Activated T-helper 2 cell treated with anti-CD3 and anti-CD28 coated beads, Interferon-gamma antibody, Interleukin-2, Interleukin-4, amounts not matched to agents 10 μg/mL and 5 μg/mL and 100 μg/mL, durations not matched to agents 14 hours and 24 hours and 36 hours (primary cell): ENCODE results near the gene L3MBTL4. TPM values are rescaled to one million over a fixed set of nuclear protein-coding genes. Genes with fewer than 3 reads are reported as not detected.
"Not testable (repeated sequence)": the region's sequence is repeated elsewhere in the genome, so short reads cannot be mapped to it uniquely, and the experiment has no call there.

Source experiments
- DNase-seq: peaks from one replicate; pipeline ENCODE4 v3.0.0; 2021; ENCODE audit warnings: low spot score
- H3K27ac Mint-ChIP-seq: one replicate; pipeline ENCODE4 v1.8.0; 2021; ENCODE audit warnings: mixed read lengths
- H3K27me3 Mint-ChIP-seq: one replicate; pipeline ENCODE4 v1.8.0; 2021; ENCODE audit warnings: low read depth, mixed read lengths
- H3K36me3 Mint-ChIP-seq: one replicate; pipeline ENCODE4 v1.8.0; 2021; ENCODE audit warnings: low read depth, mixed read lengths
- H3K4me1 Mint-ChIP-seq: one replicate; pipeline ENCODE4 v1.8.0; 2021; ENCODE audit warnings: low read depth, mixed read lengths
- H3K4me3 Mint-ChIP-seq: one replicate; pipeline ENCODE4 v1.8.0; 2021; ENCODE audit warnings: low read depth, mild to moderate bottlenecking, moderate library complexity, mixed read lengths
- H3K9me3 Mint-ChIP-seq: one replicate; pipeline ENCODE4 v1.8.0; 2021; ENCODE audit warnings: mixed read lengths
- intact Hi-C: fragments of 100-400 bp; cut with micrococcal nuclease; formaldehyde crosslinking; loops from one replicate; pipeline ENCODE4 v1.15.1; 2023
- total RNA-seq: library from RNA; stranded (reverse); gene quantifications from 2 replicates; pipeline ENCODE4 v1.2.3, GENCODE V29; 2022

L3MBTL4 gene
- total RNA-seq, 1 donor from 2014 or later = 0.05 TPM

GRCh38 chr18:6115710-6116109, 299.0 kb downstream of the L3MBTL4 start:
- Mint-ChIP-seq H3K9me3 (no peaks in the 10 kb centered on the region), H3K27me3 (no peaks in the 10 kb centered on the region), H3K4me1 (no peaks in the 10 kb centered on the region), H3K27ac (no peak overlapping the region), H3K36me3 (no peaks in the 10 kb centered on the region), H3K4me3 (no peak overlapping the region)
- no peak for DNase-seq
- intact Hi-C loops = no loop called here

- no peaks in the 10 kb centered on the region for H3K4me1 Mint-ChIP-seq
- no peak for DNase-seq
Measured at GRCh38 chr18:6113650-6114049, 301.1 kb downstream of the L3MBTL4 start.

GRCh38 chr18:6111726-6112125, 303.0 kb downstream of the L3MBTL4 start:
- H3K4me1 Mint-ChIP-seq = no peaks in the 10 kb centered on the region
- no peaks in the 10 kb centered on the region for H3K27me3 Mint-ChIP-seq
- no peak for DNase-seq
- no peaks in the 10 kb centered on the region for H3K9me3 Mint-ChIP-seq
- no peak overlapping the region for H3K27ac Mint-ChIP-seq
- no peak overlapping the region for H3K4me3 Mint-ChIP-seq
- no peaks in the 10 kb centered on the region for H3K36me3 Mint-ChIP-seq
- intact Hi-C loops = no loop called here

More at GRCh38 chr18:6113650-6114049, 301.1 kb downstream of the L3MBTL4 start:
- Mint-ChIP-seq H3K27ac (no peak overlapping the region), H3K4me3 (no peak overlapping the region), H3K9me3 (no peaks in the 10 kb centered on the region), H3K36me3 (no peaks in the 10 kb centered on the region), H3K27me3 (no peaks in the 10 kb centered on the region)
- intact Hi-C loops = no loop called here

- H3K9me3 Mint-ChIP-seq = no peaks in the 10 kb centered on the region
- H3K4me3 Mint-ChIP-seq = no peak overlapping the region
- H3K4me1 Mint-ChIP-seq = no peaks in the 10 kb centered on the region
- H3K27ac Mint-ChIP-seq = no peak overlapping the region
- intact Hi-C loops = no loop called here
- no peaks in the 10 kb centered on the region for H3K27me3 Mint-ChIP-seq
- no peaks in the 10 kb centered on the region for H3K36me3 Mint-ChIP-seq
- no peak for DNase-seq
Measured at GRCh38 chr18:6109743-6110142, 305.0 kb downstream of the L3MBTL4 start.

GRCh38 chr18:6107794-6108193, 306.9 kb downstream of the L3MBTL4 start:
- Mint-ChIP-seq H3K4me1 (no peaks in the 10 kb centered on the region), H3K27me3 (peaks cover 1% of the 10 kb centered on the region), H3K36me3 (no peaks in the 10 kb centered on the region), H3K27ac (no peak overlapping the region), H3K4me3 (no peak overlapping the region), H3K9me3 (no peaks in the 10 kb centered on the region)
- no peak for DNase-seq
- intact Hi-C loops = no loop called here

GRCh38 chr18:6106091-6106685, 308.5 kb downstream of the L3MBTL4 start:
- no peaks in the 10 kb centered on the region for H3K36me3 Mint-ChIP-seq
- no peaks in the 10 kb centered on the region for H3K4me1 Mint-ChIP-seq
- H3K4me3 Mint-ChIP-seq = no peak overlapping the region
- peaks cover 5% of the 10 kb centered on the region for H3K27me3 Mint-ChIP-seq
- no peak overlapping the region for H3K27ac Mint-ChIP-seq
- intact Hi-C loops = no loop called here
- no peak for DNase-seq
- no peaks in the 10 kb centered on the region for H3K9me3 Mint-ChIP-seq

GRCh38 chr18:6103741-6104140, 311.0 kb downstream of the L3MBTL4 start:
- H3K9me3 Mint-ChIP-seq = no peaks in the 10 kb centered on the region
- no peak overlapping the region for H3K4me3 Mint-ChIP-seq
- intact Hi-C loops = no loop called here
- DNase-seq = no peak
- peaks cover 5% of the 10 kb centered on the region for H3K27me3 Mint-ChIP-seq
- no peaks in the 10 kb centered on the region for H3K36me3 Mint-ChIP-seq
- no peak overlapping the region for H3K27ac Mint-ChIP-seq
- H3K4me1 Mint-ChIP-seq = no peaks in the 10 kb centered on the region

GRCh38 chr18:6096730-6097129, 318.0 kb downstream of the L3MBTL4 start:
- Mint-ChIP-seq H3K4me1 (no peaks in the 10 kb centered on the region), H3K36me3 (no peaks in the 10 kb centered on the region), H3K27ac (no peak overlapping the region), H3K27me3 (peaks cover 4% of the 10 kb centered on the region), H3K4me3 (no peak overlapping the region), H3K9me3 (no peaks in the 10 kb centered on the region)
- no peak for DNase-seq
- intact Hi-C loops = no loop called here

GRCh38 chr18:6088432-6088831, 326.3 kb downstream of the L3MBTL4 start:
- Mint-ChIP-seq H3K4me3 (no peak overlapping the region), H3K4me1 (peaks cover 4% of the 10 kb centered on the region)

GRCh38 chr18:6086731-6087130, 328.0 kb downstream of the L3MBTL4 start:
- no peak overlapping the region for H3K27ac Mint-ChIP-seq
- no peak for DNase-seq
- H3K27me3 Mint-ChIP-seq = no peaks in the 10 kb centered on the region
- no peaks in the 10 kb centered on the region for H3K36me3 Mint-ChIP-seq
- H3K9me3 Mint-ChIP-seq = no peaks in the 10 kb centered on the region
- H3K4me1 Mint-ChIP-seq = peaks cover 4% of the 10 kb centered on the region
- H3K4me3 Mint-ChIP-seq = no peak overlapping the region
- intact Hi-C loops = no loop called here

More at GRCh38 chr18:6088432-6088831, 326.3 kb downstream of the L3MBTL4 start:
- no peaks in the 10 kb centered on the region for H3K9me3 Mint-ChIP-seq
- no peaks in the 10 kb centered on the region for H3K36me3 Mint-ChIP-seq
- DNase-seq = no peak
- intact Hi-C loops = no loop called here
- no peak overlapping the region for H3K27ac Mint-ChIP-seq
- no peaks in the 10 kb centered on the region for H3K27me3 Mint-ChIP-seq

- Mint-ChIP-seq H3K27ac (no peak overlapping the region), H3K4me1 (no peaks in the 10 kb centered on the region), H3K9me3 (no peaks in the 10 kb centered on the region), H3K27me3 (peaks cover 2% of the 10 kb centered on the region), H3K36me3 (no peaks in the 10 kb centered on the region), H3K4me3 (no peak overlapping the region)
- DNase-seq = no peak
- intact Hi-C loops = no loop called here
Measured at GRCh38 chr18:6079406-6079805, 335.3 kb downstream of the L3MBTL4 start.

GRCh38 chr18:6078877-6079276, 335.8 kb downstream of the L3MBTL4 start:
- no peaks in the 10 kb centered on the region for H3K4me1 Mint-ChIP-seq
- H3K27ac Mint-ChIP-seq = no peak overlapping the region
- no peaks in the 10 kb centered on the region for H3K36me3 Mint-ChIP-seq
- intact Hi-C loops = no loop called here
- H3K27me3 Mint-ChIP-seq = peaks cover 2% of the 10 kb centered on the region
- H3K9me3 Mint-ChIP-seq = no peaks in the 10 kb centered on the region
- no peak overlapping the region for H3K4me3 Mint-ChIP-seq
- DNase-seq = no peak

GRCh38 chr18:6072423-6072822, 342.3 kb downstream of the L3MBTL4 start:
- DNase-seq, H3K36me3 Mint-ChIP-seq, H3K27ac Mint-ChIP-seq, H3K4me3 Mint-ChIP-seq, H3K9me3 Mint-ChIP-seq, intact Hi-C loops, H3K4me1 Mint-ChIP-seq, H3K27me3 Mint-ChIP-seq: not testable (repeated sequence)

- H3K4me3 Mint-ChIP-seq = no peak overlapping the region
- intact Hi-C loops = no loop called here
- no peaks in the 10 kb centered on the region for H3K36me3 Mint-ChIP-seq
- no peaks in the 10 kb centered on the region for H3K9me3 Mint-ChIP-seq
- H3K27me3 Mint-ChIP-seq = peaks cover 5% of the 10 kb centered on the region
- no peak overlapping the region for H3K27ac Mint-ChIP-seq
- H3K4me1 Mint-ChIP-seq = peaks cover 2% of the 10 kb centered on the region
- DNase-seq = no peak
Measured at GRCh38 chr18:6069539-6069938, 345.2 kb downstream of the L3MBTL4 start.
